Smooth muscle cell (in vitro differentiated cells): ENCODE results near the gene NCL. TPM values are rescaled to one million over a fixed set of nuclear protein-coding genes. Genes with fewer than 3 reads are reported as not detected.

Experiments
- DNase-seq: peaks from one replicate; lab custom pipeline; 2025; ENCODE audit not compliant: unreplicated experiment; lab: John Stamatoyannopoulos, UW
- H2AFZ ChIP-seq: fragments of 200-600 bp; sonication (generic); 2 replicates; pipeline ENCODE4 v1.6.0; 2016; ENCODE audit warnings: antibody characterized with exemption, low read depth, mild to moderate bottlenecking
- H3F3A ChIP-seq: fragments of 200-600 bp; sonication (generic); 2 replicates; pipeline ENCODE4 v1.6.0; 2017; ENCODE audit warnings: antibody characterized with exemption, low read depth
- H3K27ac ChIP-seq: fragments of 200-600 bp; sonication (generic); 2 replicates; pipeline ENCODE4 v1.5.1; 2016; ENCODE audit warnings: low read depth, mild to moderate bottlenecking
- H3K27me3 ChIP-seq: fragments of 200-600 bp; sonication (generic); 2 replicates; pipeline ENCODE4 v1.6.1; 2016; ENCODE audit warnings: low read depth, mild to moderate bottlenecking
- H3K36me3 ChIP-seq: fragments of 200-600 bp; sonication (generic); 2 replicates; pipeline ENCODE4 v1.5.1; 2016; ENCODE audit warnings: low read depth
- H3K4me1 ChIP-seq: fragments of 200-600 bp; sonication (generic); 2 replicates; pipeline ENCODE4 v1.5.1; 2016; ENCODE audit warnings: low read depth
- H3K4me2 ChIP-seq: fragments of 200-600 bp; sonication (generic); 2 replicates; pipeline ENCODE4 v1.6.0; 2016; ENCODE audit warnings: mild to moderate bottlenecking
- H3K4me3 ChIP-seq: fragments of 200-600 bp; sonication (generic); 2 replicates; pipeline ENCODE4 v1.5.1; 2016; ENCODE audit warnings: mild to moderate bottlenecking
- H3K79me2 ChIP-seq: fragments of 200-600 bp; sonication (generic); 2 replicates; pipeline ENCODE4 v1.6.0; 2016; ENCODE audit warnings: low read depth, mild to moderate bottlenecking
- H3K9ac ChIP-seq: fragments of 200-600 bp; sonication (generic); 2 replicates; pipeline ENCODE4 v1.6.0; 2016; ENCODE audit warnings: low read depth
- H3K9me3 ChIP-seq: fragments of 200-600 bp; sonication (generic); replicated peaks from 2 replicates; pipeline ENCODE4 v1.5.1; 2016; ENCODE audit warnings: low read depth
- H4K20me1 ChIP-seq: fragments of 200-600 bp; sonication (generic); 2 replicates; pipeline ENCODE4 v1.6.0; 2016; ENCODE audit warnings: low read depth
- WGBS: methylation state at CpG from one replicate; pipeline ENCODE4 v1.1.7; 2016; ENCODE audit warnings: low lambda C conversion rate; 5-methylcytosine and 5-hydroxymethylcytosine counted together
- polyA plus RNA-seq: library from polyadenylated mRNA; unstranded; fragments of >200 nt; fragmentation: Nextera tagmentation; extraction: Ambion mirVana; gene quantifications from 2 replicates; pipeline ENCODE4 v1.2.1, GENCODE V29; 2016
- total RNA-seq: library from RNA; depleted of rRNA; stranded (reverse); fragments of >200 nt; gene quantifications from 2 replicates; pipeline ENCODE4 v1.2.3, GENCODE V29; 2014
- TF ChIP-seq, protein P1 (sequence below): fragments of 200-600 bp; sonication (generic); IDR thresholded peaks from 2 replicates; pipeline ENCODE4 v1.5.1; 2017; ENCODE audit warnings: borderline replicate concordance, mild to moderate bottlenecking, antibody characterized with exemption; ENCODE audit not compliant: insufficient read depth, poor library complexity, severe bottlenecking

NCL gene
- total and polyA plus RNA-seq, 2 experiments from 2014 or later: 108 to 219 TPM

DNA sequence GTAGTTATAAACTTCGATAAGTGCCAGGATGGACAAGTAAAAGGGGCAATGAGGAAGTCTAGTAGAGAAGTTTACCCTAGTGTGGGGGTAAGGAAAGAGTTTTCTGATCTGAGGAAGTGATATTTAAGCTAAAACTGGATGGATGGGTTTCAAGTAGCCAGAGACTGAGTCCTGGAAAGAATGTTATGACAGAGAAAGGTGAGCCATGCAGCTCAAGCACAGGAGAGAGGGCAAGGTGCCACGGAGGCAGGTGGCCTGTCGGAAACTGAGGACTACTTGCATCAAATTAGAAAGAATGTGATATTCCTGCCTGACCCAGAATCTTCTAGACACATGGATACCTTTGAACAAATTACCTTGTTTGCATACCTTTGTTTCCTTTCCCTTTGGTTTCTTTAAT, 39.5 kb upstream of the NCL start:
- 95% methylated on average over 3 of the region's 3 CpGs for WGBS
- no peak overlapping the region for H3K27ac ChIP-seq

DNA sequence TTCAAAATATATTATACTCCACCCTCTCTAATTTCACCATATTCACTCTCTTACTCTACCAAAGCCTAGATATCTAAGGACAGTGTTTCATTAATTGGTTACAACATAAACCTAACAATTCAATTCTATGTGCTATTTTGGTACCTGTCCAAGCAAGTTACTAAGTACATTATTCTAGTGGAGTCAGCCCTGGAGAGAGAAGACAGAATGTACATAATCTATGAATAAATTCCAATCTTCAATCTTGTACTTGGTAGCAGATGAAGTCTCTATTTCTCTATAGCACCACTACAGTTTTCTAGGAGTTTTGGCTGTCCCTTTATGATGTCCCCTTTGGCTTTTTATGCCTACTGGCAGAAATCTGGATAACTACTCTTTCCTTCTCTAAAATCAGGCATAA, 38.3 kb upstream of the NCL start:
- H3K9ac ChIP-seq: no peak overlapping the region
- no peaks in the 10 kb centered on the region for H3F3A ChIP-seq
- no peaks in the 10 kb centered on the region for H3K4me1 ChIP-seq
- H3K36me3 ChIP-seq: no peaks in the 10 kb centered on the region
- DNase-seq: no peak
- no peak overlapping the region for H2AFZ ChIP-seq
- no peak overlapping the region for H3K27ac ChIP-seq
- H3K9me3 ChIP-seq: no peaks in the 10 kb centered on the region
- H4K20me1 ChIP-seq: no peaks in the 10 kb centered on the region
- no peak overlapping the region for H3K4me2 ChIP-seq
- no peaks in the 10 kb centered on the region for H3K79me2 ChIP-seq
- TF ChIP-seq, protein P1, sequence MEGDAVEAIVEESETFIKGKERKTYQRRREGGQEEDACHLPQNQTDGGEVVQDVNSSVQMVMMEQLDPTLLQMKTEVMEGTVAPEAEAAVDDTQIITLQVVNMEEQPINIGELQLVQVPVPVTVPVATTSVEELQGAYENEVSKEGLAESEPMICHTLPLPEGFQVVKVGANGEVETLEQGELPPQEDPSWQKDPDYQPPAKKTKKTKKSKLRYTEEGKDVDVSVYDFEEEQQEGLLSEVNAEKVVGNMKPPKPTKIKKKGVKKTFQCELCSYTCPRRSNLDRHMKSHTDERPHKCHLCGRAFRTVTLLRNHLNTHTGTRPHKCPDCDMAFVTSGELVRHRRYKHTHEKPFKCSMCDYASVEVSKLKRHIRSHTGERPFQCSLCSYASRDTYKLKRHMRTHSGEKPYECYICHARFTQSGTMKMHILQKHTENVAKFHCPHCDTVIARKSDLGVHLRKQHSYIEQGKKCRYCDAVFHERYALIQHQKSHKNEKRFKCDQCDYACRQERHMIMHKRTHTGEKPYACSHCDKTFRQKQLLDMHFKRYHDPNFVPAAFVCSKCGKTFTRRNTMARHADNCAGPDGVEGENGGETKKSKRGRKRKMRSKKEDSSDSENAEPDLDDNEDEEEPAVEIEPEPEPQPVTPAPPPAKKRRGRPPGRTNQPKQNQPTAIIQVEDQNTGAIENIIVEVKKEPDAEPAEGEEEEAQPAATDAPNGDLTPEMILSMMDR: no peak
- H3K4me3 ChIP-seq: no peak overlapping the region
- no peaks in the 10 kb centered on the region for H3K27me3 ChIP-seq

More for the DNA sequence above, 39.5 kb upstream of the NCL start:
- no peaks in the 10 kb centered on the region for H3F3A ChIP-seq
- TF ChIP-seq, protein P1: no peak
- no peaks in the 10 kb centered on the region for H3K4me1 ChIP-seq
- no peaks in the 10 kb centered on the region for H4K20me1 ChIP-seq
- no peak overlapping the region for H3K4me3 ChIP-seq
- H2AFZ ChIP-seq: no peak overlapping the region
- H3K9ac ChIP-seq: no peak overlapping the region
- no peaks in the 10 kb centered on the region for H3K27me3 ChIP-seq
- H3K9me3 ChIP-seq: no peaks in the 10 kb centered on the region
- H3K4me2 ChIP-seq: no peak overlapping the region
- no peak for DNase-seq
- no peaks in the 10 kb centered on the region for H3K36me3 ChIP-seq
- no peaks in the 10 kb centered on the region for H3K79me2 ChIP-seq

DNA sequence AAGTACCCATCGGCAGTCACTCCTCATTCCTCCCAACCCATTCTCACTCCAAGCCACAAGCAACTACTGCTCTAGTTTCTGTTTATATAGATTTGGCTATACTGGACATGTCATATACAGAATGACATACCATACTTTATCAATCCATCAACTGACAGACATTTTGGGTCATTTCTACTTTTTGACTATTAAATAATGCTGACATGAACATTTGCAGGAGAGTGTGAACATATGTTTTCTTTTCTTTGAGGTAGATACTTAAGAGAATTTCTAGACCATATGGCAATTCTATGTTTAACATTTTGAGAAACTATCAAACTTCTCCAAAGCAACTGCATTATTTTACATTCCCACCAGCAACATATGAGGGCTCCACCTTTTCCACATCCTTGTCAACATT, 33.4 kb upstream of the NCL start:
- Histone ChIP-seq H3K9me3 (no peaks in the 10 kb centered on the region), H2AFZ (no peak overlapping the region), H3K9ac (no peak overlapping the region), H3F3A (no peaks in the 10 kb centered on the region), H3K36me3 (no peaks in the 10 kb centered on the region), H3K27me3 (no peaks in the 10 kb centered on the region), H3K4me2 (no peak overlapping the region), H3K79me2 (no peaks in the 10 kb centered on the region), H4K20me1 (no peaks in the 10 kb centered on the region), H3K27ac (no peak overlapping the region), H3K4me1 (no peaks in the 10 kb centered on the region), H3K4me3 (no peak overlapping the region)
- 96% methylated on average over 1 of the region's 1 CpG for WGBS
- TF ChIP-seq, protein P1: no peak
- no peak for DNase-seq

DNA sequence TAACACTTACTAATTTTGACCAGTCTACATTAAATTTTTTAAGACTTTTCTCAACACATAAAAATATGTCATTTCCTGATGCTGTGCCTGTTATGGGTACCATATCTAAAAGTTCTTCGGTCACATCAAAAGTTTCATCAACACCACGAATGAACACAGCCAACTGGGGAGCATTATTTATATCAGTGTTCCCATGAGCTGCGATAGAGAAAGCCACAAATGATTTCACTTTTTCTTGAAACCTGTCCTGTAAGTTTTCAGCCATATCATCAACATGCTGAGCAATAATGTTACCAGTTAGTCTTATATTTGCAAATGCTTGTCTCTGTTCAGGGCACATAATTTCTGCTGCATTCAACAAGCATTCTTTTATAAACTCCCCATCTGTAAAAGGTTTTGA, 30.4 kb upstream of the NCL start:
- H3K27ac ChIP-seq: no peak overlapping the region
- no peaks in the 10 kb centered on the region for H3K4me1 ChIP-seq
- no peak overlapping the region for H3K9ac ChIP-seq
- DNase-seq: no peak
- no peaks in the 10 kb centered on the region for H4K20me1 ChIP-seq
- H3K4me3 ChIP-seq: no peak overlapping the region
- H3F3A ChIP-seq: no peaks in the 10 kb centered on the region
- no peaks in the 10 kb centered on the region for H3K36me3 ChIP-seq
- H2AFZ ChIP-seq: no peak overlapping the region
- TF ChIP-seq, protein P1: no peak
- no peaks in the 10 kb centered on the region for H3K79me2 ChIP-seq
- H3K4me2 ChIP-seq: no peak overlapping the region
- no peaks in the 10 kb centered on the region for H3K9me3 ChIP-seq
- WGBS: 89% methylated on average over 3 of the region's 3 CpGs
- no peaks in the 10 kb centered on the region for H3K27me3 ChIP-seq
